Sigmoid colon (tissue), 4 donors: ENCODE data around the gene CPEB1.

Experiments
- POLR2A ChIP-seq, 2 donors: fragments of 450-650 bp; IDR thresholded peaks; one replicate each; pipeline ENCODE4 v1.6.1; 2016; ENCODE audit warnings: antibody characterized with exemption in 2 of 2, mild to moderate bottlenecking in 2 of 2, moderate library complexity in 2 of 2
- POLR2AphosphoS5 ChIP-seq, 4 donors: sonication (generic); formaldehyde crosslinking; IDR thresholded peaks; one replicate each; pipeline ENCODE4 v1.6.1; 2017; ENCODE audit warnings: antibody characterized with exemption in 4 of 4
- TF ChIP-seq, protein P1 (sequence below), 4 experiments: fragments of 450-650 bp in 3 of 4; fragments of 200-600 bp in 1 of 4; IDR thresholded peaks; one replicate each; pipeline ENCODE4 v1.5.1; 2016 to 2019; ENCODE audit warnings: antibody characterized with exemption in 4 of 4, mild to moderate bottlenecking in 3 of 4, moderate library complexity in 2 of 4

DNA sequence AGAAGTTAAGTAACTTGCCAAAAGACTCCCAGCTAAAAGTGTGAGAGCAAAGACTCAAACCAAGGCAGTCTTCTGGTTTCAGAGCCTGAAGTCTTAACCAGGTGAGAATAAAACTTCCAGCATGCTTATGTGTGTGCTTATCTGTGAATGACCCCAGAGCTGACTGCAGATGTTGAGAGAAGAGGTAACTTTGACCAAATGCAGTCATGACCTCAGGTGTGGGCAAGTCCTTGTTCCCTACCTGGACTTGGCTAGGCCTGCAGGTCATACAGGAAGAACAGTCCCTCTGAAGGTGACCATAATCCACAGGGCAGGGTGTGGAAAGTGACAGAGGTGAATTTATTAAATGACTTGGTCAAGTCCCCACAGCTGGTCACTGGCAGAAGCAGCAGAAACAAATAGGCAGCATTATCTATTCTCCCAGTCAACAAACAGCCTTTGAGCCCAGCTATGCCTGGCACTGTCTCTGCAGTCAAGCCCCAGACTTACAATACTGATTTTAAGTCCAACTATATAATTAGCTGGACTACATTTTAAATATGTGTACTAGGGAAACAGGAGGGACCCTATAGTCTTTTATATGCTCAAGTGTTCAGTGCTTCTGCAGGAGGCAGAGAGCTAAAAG lies 3.0 kb upstream of the CPEB1 start:
- TF ChIP-seq POLR2A (IDR thresholded peaks at IDR 0.05) (no peak), POLR2AphosphoS5 (IDR thresholded peaks at IDR 0.05) (no peak)
- TF ChIP-seq, protein P1, sequence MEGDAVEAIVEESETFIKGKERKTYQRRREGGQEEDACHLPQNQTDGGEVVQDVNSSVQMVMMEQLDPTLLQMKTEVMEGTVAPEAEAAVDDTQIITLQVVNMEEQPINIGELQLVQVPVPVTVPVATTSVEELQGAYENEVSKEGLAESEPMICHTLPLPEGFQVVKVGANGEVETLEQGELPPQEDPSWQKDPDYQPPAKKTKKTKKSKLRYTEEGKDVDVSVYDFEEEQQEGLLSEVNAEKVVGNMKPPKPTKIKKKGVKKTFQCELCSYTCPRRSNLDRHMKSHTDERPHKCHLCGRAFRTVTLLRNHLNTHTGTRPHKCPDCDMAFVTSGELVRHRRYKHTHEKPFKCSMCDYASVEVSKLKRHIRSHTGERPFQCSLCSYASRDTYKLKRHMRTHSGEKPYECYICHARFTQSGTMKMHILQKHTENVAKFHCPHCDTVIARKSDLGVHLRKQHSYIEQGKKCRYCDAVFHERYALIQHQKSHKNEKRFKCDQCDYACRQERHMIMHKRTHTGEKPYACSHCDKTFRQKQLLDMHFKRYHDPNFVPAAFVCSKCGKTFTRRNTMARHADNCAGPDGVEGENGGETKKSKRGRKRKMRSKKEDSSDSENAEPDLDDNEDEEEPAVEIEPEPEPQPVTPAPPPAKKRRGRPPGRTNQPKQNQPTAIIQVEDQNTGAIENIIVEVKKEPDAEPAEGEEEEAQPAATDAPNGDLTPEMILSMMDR (IDR thresholded peaks at IDR 0.05), result no peak
